ENCODE results near the gene MUC5B. TPM values are rescaled to one million over a fixed set of nuclear protein-coding genes. Genes with fewer than 3 reads are reported as not detected.

MUC5B gene
- polyA plus RNA-seq, 1 donor = 1.9 TPM

DNA sequence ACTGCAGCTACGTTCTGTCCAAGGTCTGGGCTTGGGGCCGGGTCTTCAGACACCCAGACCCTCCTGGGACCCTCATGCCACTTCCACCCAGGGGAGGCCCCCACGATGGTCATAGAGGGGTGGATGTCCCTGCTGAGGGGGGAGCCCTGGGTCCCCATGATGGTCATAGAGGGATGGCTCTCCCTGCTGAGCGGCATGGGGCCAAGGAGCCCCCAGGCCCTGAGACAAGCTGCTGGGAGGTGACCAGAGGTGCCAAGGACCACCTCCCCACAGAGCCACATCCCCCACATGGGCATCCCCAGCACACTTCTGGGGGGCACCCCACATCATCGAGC lies 7.2 kb downstream of the MUC5B start:
- no peak for DNase-seq
- H3K4me3 ChIP-seq (ENCODE audit: low read length) = no peak overlapping the region
- no peaks in the 10 kb centered on the region for H3K36me3 ChIP-seq (ENCODE audit: control insufficient read depth, insufficient read depth, low read length)
- H3K9me3 ChIP-seq (ENCODE audit: control insufficient read depth, low read depth, low read length) = peaks cover 3% of the 10 kb centered on the region
- no peak overlapping the region for H3K27ac ChIP-seq (ENCODE audit: low read length)
- H3K27me3 ChIP-seq (ENCODE audit: control insufficient read depth, insufficient read depth, low read length) = no peaks in the 10 kb centered on the region
- H3K4me1 ChIP-seq (ENCODE audit: control insufficient read depth, insufficient read depth, low read length) = no peaks in the 10 kb centered on the region
- no CpG with 5 or more reads among the region's 5 CpGs for WGBS (ENCODE audit: insufficient coverage, low lambda C conversion rate)

DNA sequence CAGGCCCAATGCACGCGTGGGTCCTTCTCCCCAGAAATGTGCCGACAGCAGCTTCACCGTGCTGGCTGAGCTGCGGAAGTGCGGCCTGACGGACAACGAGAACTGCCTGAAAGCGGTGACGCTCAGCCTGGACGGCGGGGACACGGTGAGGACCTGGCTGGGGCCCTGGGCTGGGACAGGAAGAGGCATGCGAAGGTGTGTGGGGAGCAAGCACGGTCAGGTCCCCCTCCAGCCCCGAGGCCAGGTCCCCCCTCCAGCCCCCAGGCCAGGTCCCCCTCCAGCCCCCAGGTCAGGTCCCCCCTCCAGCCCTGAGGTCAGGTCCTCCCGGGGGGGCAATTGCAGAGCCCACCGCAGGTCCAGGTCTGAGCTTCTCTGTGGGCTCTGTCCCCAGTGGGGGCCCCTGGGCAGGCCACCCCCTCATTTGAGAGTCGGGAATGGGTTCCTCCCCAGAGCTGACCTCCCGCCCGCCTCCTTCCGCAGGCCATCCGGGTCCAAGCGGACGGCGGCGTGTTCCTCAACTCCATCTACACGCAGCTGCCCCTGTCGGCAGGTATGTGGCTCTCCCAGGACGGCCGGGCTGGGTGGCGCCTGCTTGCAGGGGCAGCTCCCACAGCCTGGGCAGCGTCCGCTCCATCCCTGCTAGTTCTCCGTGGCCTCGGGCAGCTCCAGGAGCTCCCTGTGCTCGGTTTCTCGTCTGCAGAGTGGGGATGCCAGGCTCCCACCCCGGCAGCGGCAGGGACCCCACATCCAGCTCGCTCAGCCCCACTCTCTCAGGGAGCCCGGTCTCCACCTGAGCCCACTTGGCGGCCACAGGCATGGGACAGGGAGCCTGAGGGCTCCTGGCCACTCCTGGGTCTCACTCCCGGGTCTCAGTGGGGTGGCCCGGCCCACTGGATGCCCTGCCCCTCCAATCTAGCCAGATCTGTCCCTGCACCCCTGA lies 7.9 kb downstream of the MUC5B start:
- H3K27me3 ChIP-seq (ENCODE audit: control insufficient read depth, insufficient read depth, low read length) = no peaks in the 10 kb centered on the region
- peaks cover 3% of the 10 kb centered on the region for H3K9me3 ChIP-seq (ENCODE audit: control insufficient read depth, low read depth, low read length)
- no peaks in the 10 kb centered on the region for H3K4me1 ChIP-seq (ENCODE audit: control insufficient read depth, insufficient read depth, low read length)
- no peak overlapping the region for H3K27ac ChIP-seq (ENCODE audit: low read length)
- WGBS (ENCODE audit: insufficient coverage, low lambda C conversion rate) = no CpG with 5 or more reads among the region's 45 CpGs
- DNase-seq = no peak
- no peak overlapping the region for H3K4me3 ChIP-seq (ENCODE audit: low read length)
- no peaks in the 10 kb centered on the region for H3K36me3 ChIP-seq (ENCODE audit: control insufficient read depth, insufficient read depth, low read length)

DNA sequence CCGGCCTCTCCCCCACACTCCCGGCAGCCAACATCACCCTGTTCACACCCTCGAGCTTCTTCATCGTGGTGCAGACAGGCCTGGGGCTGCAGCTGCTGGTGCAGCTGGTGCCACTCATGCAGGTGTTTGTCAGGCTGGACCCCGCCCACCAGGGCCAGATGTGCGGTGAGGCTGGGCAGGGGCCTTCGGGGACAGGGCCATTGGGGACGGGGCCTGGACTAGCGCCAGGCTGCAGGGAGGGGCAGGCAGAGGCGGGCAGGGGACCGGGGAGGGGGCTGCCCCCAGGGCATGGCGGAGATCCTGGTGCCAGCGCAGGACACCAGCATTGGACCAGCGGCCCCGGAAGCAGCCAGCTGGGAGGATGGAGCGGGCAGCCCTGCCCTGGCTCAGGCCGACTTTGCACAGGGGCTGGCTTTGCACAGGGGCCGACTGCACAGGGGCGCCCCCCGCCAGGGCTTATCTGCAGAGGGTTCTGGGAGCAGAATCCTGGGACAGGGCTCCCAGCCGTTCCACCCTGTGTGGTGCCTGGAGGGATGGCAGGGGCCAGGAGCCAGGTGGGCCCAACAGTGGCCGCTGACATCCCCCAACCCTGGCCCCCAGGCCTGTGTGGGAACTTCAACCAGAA lies 8.6 kb downstream of the MUC5B start:
- Histone ChIP-seq H3K27ac (ENCODE audit: low read length) (no peak overlapping the region), H3K9me3 (ENCODE audit: control insufficient read depth, low read depth, low read length) (no peaks in the 10 kb centered on the region), H3K4me1 (ENCODE audit: control insufficient read depth, insufficient read depth, low read length) (no peaks in the 10 kb centered on the region), H3K27me3 (ENCODE audit: control insufficient read depth, insufficient read depth, low read length) (no peaks in the 10 kb centered on the region), H3K36me3 (ENCODE audit: control insufficient read depth, insufficient read depth, low read length) (no peaks in the 10 kb centered on the region), H3K4me3 (ENCODE audit: low read length) (no peak overlapping the region)
- DNase-seq = no peak
- WGBS (ENCODE audit: insufficient coverage, low lambda C conversion rate) = no CpG with 5 or more reads among the region's 22 CpGs

GRCh38 chr11:1232021-1232882 lies 9.4 kb downstream of the MUC5B start:
- H3K9me3 ChIP-seq (ENCODE audit: control insufficient read depth, low read depth, low read length) = no peaks in the 10 kb centered on the region
- DNase-seq = no peak
- no peak overlapping the region for H3K27ac ChIP-seq (ENCODE audit: low read length)
- H3K27me3 ChIP-seq (ENCODE audit: control insufficient read depth, insufficient read depth, low read length) = no peaks in the 10 kb centered on the region
- H3K4me3 ChIP-seq (ENCODE audit: low read length) = no peak overlapping the region
- no peaks in the 10 kb centered on the region for H3K36me3 ChIP-seq (ENCODE audit: control insufficient read depth, insufficient read depth, low read length)
- no peaks in the 10 kb centered on the region for H3K4me1 ChIP-seq (ENCODE audit: control insufficient read depth, insufficient read depth, low read length)
- no CpG with 5 or more reads among the region's 46 CpGs for WGBS (ENCODE audit: insufficient coverage, low lambda C conversion rate)

DNA sequence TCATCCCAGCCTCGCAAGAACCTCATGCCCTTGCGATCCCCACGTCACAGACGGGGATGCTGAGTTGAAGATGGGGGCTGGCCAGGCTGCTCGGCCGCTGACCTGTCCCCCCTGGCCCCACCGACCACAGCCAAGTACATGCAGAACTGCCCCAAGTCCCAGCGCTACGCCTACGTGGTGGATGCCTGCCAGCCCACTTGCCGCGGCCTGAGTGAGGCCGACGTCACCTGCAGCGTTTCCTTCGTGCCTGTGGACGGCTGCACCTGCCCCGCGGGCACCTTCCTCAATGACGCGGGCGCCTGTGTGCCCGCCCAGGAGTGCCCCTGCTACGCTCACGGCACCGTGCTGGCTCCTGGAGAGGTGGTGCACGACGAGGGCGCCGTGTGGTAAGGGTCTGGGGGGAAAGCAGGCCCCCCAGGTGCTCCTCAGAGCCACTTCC lies 10.0 kb downstream of the MUC5B start:
- Histone ChIP-seq H3K27me3 (ENCODE audit: control insufficient read depth, insufficient read depth, low read length) (no peaks in the 10 kb centered on the region), H3K27ac (ENCODE audit: low read length) (no peak overlapping the region)

GRCh38 chr11:1233351-1234053 lies 10.6 kb downstream of the MUC5B start:
- Histone ChIP-seq H3K4me3 (ENCODE audit: low read length) (no peak overlapping the region), H3K4me1 (ENCODE audit: control insufficient read depth, insufficient read depth, low read length) (no peaks in the 10 kb centered on the region), H3K9me3 (ENCODE audit: control insufficient read depth, low read depth, low read length) (no peaks in the 10 kb centered on the region), H3K27me3 (ENCODE audit: control insufficient read depth, insufficient read depth, low read length) (no peaks in the 10 kb centered on the region), H3K36me3 (ENCODE audit: control insufficient read depth, insufficient read depth, low read length) (no peaks in the 10 kb centered on the region), H3K27ac (ENCODE audit: low read length) (no peak overlapping the region)
- DNase-seq = no peak
- whole genome bisulfite sequencing (ENCODE audit: insufficient coverage, low lambda C conversion rate) = no CpG with 5 or more reads among the region's 21 CpGs

More for the DNA sequence above, 10.0 kb downstream of the MUC5B start:
- H3K4me1 ChIP-seq (ENCODE audit: control insufficient read depth, insufficient read depth, low read length) = no peaks in the 10 kb centered on the region
- H3K9me3 ChIP-seq (ENCODE audit: control insufficient read depth, low read depth, low read length) = no peaks in the 10 kb centered on the region
- DNase-seq = no peak
- H3K36me3 ChIP-seq (ENCODE audit: control insufficient read depth, insufficient read depth, low read length) = no peaks in the 10 kb centered on the region
- H3K4me3 ChIP-seq (ENCODE audit: low read length) = no peak overlapping the region
- WGBS (ENCODE audit: insufficient coverage, low lambda C conversion rate) = no CpG with 5 or more reads among the region's 30 CpGs

DNA sequence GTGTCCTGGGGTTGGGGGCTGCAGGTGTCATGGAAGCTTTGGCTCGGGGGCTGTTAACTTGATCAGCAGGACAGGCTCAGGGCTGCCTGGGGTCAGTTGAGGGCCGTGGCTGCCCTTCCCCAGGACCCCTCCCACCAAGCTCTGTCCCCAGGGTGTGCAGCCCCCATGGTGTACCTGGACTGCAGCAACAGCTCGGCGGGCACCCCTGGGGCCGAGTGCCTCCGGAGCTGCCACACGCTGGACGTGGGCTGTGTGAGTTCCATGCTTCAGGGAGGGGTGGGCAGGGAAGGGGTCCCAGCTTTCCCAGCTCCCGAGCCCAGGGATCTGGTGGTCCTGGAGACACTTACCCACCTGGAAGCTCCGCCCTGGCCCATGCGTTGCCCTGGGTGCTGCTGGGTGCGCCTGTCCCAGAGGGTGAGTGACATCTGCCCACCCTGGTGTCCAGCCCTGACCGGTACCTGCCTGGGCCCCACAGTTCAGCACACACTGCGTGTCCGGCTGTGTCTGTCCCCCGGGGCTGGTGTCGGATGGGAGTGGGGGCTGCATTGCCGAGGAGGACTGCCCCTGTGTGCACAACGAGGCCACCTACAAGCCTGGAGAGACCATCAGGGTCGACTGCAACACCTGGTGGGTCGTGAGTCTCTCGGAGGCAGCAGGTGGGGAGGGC lies 11.3 kb downstream of the MUC5B start:
- peaks cover 2% of the 10 kb centered on the region for H3K9me3 ChIP-seq (ENCODE audit: control insufficient read depth, low read depth, low read length)
- H3K4me3 ChIP-seq (ENCODE audit: low read length) = no peak overlapping the region
- H3K36me3 ChIP-seq (ENCODE audit: control insufficient read depth, insufficient read depth, low read length) = no peaks in the 10 kb centered on the region
- DNase-seq = no peak
- no peaks in the 10 kb centered on the region for H3K4me1 ChIP-seq (ENCODE audit: control insufficient read depth, insufficient read depth, low read length)
- H3K27ac ChIP-seq (ENCODE audit: low read length) = no peak overlapping the region
- H3K27me3 ChIP-seq (ENCODE audit: control insufficient read depth, insufficient read depth, low read length) = no peaks in the 10 kb centered on the region
- WGBS (ENCODE audit: insufficient coverage, low lambda C conversion rate) = no CpG with 5 or more reads among the region's 22 CpGs

DNA sequence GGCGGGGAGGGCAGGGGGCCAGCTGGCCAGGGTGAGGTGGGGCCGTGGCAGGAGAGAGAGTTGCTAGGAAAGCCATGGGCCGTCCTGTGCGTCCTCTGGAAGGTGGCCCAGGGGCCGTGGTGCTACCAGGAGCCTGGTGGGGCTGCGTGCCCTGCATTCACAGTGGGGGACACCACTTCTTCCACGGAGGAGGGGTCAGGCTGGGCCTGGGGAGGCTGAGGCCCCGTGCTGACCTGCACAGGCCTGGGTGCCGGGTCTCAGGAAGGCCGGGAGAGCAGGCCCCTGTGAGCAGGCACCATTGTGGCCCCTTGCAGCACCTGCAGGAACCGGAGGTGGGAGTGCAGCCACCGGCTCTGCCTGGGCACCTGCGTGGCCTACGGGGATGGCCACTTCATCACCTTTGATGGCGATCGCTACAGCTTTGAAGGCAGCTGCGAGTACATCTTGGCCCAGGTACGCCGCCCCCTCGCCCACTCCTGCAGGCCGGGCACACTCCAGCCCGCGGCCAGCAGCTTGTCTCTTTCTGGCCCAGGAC lies 12.0 kb downstream of the MUC5B start:
- WGBS (ENCODE audit: insufficient coverage, low lambda C conversion rate) = no CpG with 5 or more reads among the region's 23 CpGs
- Histone ChIP-seq H3K27ac (ENCODE audit: low read length) (no peak overlapping the region), H3K4me1 (ENCODE audit: control insufficient read depth, insufficient read depth, low read length) (no peaks in the 10 kb centered on the region), H3K36me3 (ENCODE audit: control insufficient read depth, insufficient read depth, low read length) (no peaks in the 10 kb centered on the region), H3K4me3 (ENCODE audit: low read length) (no peak overlapping the region), H3K9me3 (ENCODE audit: control insufficient read depth, low read depth, low read length) (peaks cover 5% of the 10 kb centered on the region), H3K27me3 (ENCODE audit: control insufficient read depth, insufficient read depth, low read length) (no peaks in the 10 kb centered on the region)
- DNase-seq = no peak

GRCh38 chr11:1235306-1235900 lies 12.5 kb downstream of the MUC5B start:
- H3K4me1 ChIP-seq (ENCODE audit: control insufficient read depth, insufficient read depth, low read length) = no peaks in the 10 kb centered on the region
- WGBS (ENCODE audit: insufficient coverage, low lambda C conversion rate) = no CpG with 5 or more reads among the region's 23 CpGs
- no peak for DNase-seq
- H3K4me3 ChIP-seq (ENCODE audit: low read length) = no peak overlapping the region
- H3K27me3 ChIP-seq (ENCODE audit: control insufficient read depth, insufficient read depth, low read length) = no peaks in the 10 kb centered on the region
- H3K27ac ChIP-seq (ENCODE audit: low read length) = no peak overlapping the region
- no peaks in the 10 kb centered on the region for H3K36me3 ChIP-seq (ENCODE audit: control insufficient read depth, insufficient read depth, low read length)
- H3K9me3 ChIP-seq (ENCODE audit: control insufficient read depth, low read depth, low read length) = peaks cover 6% of the 10 kb centered on the region

Measured in large intestine (tissue), 3 donors.